DOHH2 (cell line): ENCODE results near the gene TRIP10.

Experiments
- EZH2phosphoT487 ChIP-seq: fragments of 200-600 bp; sonication (generic); IDR thresholded peaks from 2 replicates; pipeline ENCODE4 v1.6.1; 2017; ENCODE audit warnings: borderline replicate concordance, mild to moderate bottlenecking, antibody characterized with exemption, low read length, moderate library complexity, mixed read lengths
- TF ChIP-seq, protein P1 (sequence below): fragments of 200-600 bp; sonication (generic); IDR thresholded peaks from one replicate; pipeline ENCODE4 v1.5.1; 2014; ENCODE audit warnings: antibody characterized with exemption, mild to moderate bottlenecking, low read depth, low read length; ENCODE audit not compliant: poor library complexity, severe bottlenecking

DNA sequence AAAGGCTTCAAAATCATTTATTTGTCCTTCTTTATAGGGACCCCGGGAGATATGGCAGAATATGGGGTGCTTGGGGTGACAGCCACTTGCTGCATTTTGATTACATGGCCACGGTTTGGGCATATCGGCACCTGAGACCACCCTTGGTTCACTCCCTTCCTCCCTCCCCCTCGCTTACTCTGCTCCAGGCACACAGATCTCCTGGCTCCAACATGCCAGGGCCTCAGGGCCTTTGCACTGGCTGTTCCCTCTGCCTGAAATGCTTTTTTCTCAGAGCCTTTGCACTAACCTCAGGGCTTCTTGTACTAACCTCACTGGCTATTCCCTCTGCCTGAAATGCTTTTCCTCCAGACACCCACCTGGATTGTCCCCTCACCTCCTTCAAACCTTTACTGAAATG, 56.8 kb downstream of the TRIP10 start:
- no peak for TF ChIP-seq EZH2phosphoT487
- TF ChIP-seq, protein P1, sequence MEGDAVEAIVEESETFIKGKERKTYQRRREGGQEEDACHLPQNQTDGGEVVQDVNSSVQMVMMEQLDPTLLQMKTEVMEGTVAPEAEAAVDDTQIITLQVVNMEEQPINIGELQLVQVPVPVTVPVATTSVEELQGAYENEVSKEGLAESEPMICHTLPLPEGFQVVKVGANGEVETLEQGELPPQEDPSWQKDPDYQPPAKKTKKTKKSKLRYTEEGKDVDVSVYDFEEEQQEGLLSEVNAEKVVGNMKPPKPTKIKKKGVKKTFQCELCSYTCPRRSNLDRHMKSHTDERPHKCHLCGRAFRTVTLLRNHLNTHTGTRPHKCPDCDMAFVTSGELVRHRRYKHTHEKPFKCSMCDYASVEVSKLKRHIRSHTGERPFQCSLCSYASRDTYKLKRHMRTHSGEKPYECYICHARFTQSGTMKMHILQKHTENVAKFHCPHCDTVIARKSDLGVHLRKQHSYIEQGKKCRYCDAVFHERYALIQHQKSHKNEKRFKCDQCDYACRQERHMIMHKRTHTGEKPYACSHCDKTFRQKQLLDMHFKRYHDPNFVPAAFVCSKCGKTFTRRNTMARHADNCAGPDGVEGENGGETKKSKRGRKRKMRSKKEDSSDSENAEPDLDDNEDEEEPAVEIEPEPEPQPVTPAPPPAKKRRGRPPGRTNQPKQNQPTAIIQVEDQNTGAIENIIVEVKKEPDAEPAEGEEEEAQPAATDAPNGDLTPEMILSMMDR: no peak
